ENCODE results near the gene CA6.
"Not testable (repeated sequence)": the region's sequence is repeated elsewhere in the genome, so short reads cannot be mapped to it uniquely, and the experiment has no call there.

CA6 gene

DNA sequence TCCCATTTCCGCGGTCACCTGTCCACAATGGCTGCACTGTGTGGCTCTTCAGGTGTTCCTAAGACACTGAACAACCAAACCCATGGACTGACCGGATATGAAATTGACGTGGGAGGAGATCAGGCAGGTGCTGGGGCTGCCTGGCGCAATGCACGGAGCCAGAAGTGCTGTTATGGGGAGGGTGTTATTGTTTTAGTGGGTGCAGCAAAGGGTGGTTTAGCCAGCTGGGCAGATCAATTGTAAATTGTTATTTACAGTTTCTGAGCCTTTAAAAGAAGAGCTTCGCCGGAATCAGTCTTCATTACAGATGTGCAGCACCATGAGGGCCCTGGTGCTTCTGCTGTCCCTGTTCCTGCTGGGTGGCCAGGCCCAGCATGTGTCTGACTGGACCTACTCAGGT lies at the start of gene CA6:
CA6 (plus strand) TSS at position 301 of the 400 bp plus-strand sequence; CDS start at position 320, 19 bp downstream.
- no peak within 1 kb of the TSS for H3K4me3 ChIP-seq (ENCODE audit: low read length)
- TF ChIP-seq CTCF (conservative IDR thresholded peaks at IDR 0.05; ENCODE audit: low read depth, low read length) = no peak
- DNase-seq (ENCODE audit: low read depth) = no peak

DNA sequence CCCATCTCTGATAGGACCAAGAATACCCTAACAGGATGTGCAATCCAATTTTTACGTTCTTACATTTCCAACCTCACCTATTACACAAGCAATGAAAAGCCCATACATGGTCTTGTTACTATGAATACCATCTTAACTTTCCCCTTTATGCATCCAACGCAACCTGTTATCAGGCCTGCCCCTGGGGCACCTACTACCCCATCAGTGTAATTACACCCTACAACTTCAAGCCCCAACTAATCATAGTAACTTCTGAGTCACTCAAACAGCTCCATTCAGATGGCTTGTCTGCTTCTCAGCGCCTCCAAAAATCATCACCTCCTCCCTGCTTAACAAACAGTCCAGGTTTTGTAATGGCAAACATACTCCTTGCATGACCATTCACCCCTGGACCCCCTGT lies 48.9 kb upstream of the CA6 start:
- DNase-seq (ENCODE audit: low read depth); H3K4me3 ChIP-seq (ENCODE audit: low read length): not testable (repeated sequence)

DNA sequence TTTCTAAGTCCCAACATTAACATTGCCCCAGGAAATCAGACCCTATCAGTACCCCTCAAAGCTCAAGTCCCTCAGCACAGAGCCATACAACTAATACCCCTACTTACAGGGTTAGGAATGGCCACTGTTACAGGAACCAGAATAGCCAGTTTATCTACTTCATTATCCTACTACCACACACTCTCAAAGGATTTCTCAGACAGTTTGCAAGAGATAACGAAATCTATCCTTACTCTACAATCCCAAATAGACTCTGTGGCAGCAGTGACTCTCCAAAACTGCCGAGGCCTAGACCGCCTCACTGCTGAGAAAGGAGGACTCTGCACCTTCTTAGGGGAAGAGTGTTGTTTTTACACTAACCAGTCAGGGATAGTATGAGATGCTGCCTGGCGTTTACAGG lies 48.2 kb upstream of the CA6 start:
- H3K4me3 ChIP-seq (ENCODE audit: low read length) = not testable (repeated sequence)

DNA sequence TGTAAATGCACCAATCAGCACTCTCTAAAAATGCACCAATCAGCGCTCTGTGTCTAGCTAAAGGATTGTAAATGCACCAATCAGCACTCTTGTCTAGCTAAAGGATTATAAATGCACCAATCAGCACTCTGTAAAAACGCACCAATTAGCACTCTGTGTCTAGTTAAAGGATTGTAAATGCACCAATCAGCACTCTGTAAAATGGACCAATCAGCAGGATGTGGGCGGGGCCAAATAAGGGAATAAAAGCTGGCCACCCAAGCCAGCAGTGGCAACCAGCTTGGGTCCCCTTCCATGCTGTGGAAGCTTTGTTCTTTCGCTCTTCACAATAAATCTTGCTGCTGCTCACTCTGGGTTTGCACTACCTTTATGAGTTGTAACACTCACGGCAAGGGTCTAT lies 47.2 kb upstream of the CA6 start:
- H3K4me3 ChIP-seq (ENCODE audit: low read length); DNase-seq (ENCODE audit: low read depth): not testable (repeated sequence)

More for the DNA sequence above, 48.2 kb upstream of the CA6 start:
- DNase-seq (ENCODE audit: low read depth) = not testable (repeated sequence)

- no peak for TF ChIP-seq CTCF (conservative IDR thresholded peaks at IDR 0.05; ENCODE audit: low read depth, low read length)
- DNase-seq (ENCODE audit: low read depth) = no peak
- no peak overlapping the region for H3K4me3 ChIP-seq (ENCODE audit: low read length)
Measured at GRCh38 chr1:8899046-8899445, 46.6 kb upstream of the CA6 start.

DNA sequence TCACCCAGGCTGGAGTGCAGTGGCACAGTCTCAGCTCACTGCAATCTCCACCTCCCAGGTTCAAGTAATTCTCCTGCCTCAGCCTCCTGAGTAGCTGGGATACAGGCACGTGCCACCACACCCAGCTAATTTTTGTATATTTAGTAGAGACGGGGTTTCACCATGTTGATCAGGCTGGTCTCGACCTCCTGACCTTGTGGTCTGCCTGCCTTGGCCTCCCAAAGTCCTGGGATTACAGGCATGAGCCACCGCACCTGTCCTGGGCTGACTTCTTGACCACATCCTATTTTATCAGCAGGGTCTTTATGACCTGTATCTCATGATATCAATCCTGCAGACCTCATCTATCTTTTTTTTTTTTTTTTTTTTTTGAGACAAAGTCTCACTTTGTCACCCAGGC lies 45.0 kb upstream of the CA6 start:
- H3K4me3 ChIP-seq (ENCODE audit: low read length); DNase-seq (ENCODE audit: low read depth): not testable (repeated sequence)

- no peak for DNase-seq (ENCODE audit: low read depth)
- no peak overlapping the region for H3K4me3 ChIP-seq (ENCODE audit: low read length)
- TF ChIP-seq CTCF (conservative IDR thresholded peaks at IDR 0.05; ENCODE audit: low read depth, low read length) = peak; percentile 32
Measured at GRCh38 chr1:8902765-8903164, 42.9 kb upstream of the CA6 start.

GRCh38 chr1:8903410-8903809 lies 42.3 kb upstream of the CA6 start:
- no peak overlapping the region for H3K4me3 ChIP-seq (ENCODE audit: low read length)
- DNase-seq (ENCODE audit: low read depth) = no peak
- no peak for TF ChIP-seq CTCF (conservative IDR thresholded peaks at IDR 0.05; ENCODE audit: low read depth, low read length)

DNA sequence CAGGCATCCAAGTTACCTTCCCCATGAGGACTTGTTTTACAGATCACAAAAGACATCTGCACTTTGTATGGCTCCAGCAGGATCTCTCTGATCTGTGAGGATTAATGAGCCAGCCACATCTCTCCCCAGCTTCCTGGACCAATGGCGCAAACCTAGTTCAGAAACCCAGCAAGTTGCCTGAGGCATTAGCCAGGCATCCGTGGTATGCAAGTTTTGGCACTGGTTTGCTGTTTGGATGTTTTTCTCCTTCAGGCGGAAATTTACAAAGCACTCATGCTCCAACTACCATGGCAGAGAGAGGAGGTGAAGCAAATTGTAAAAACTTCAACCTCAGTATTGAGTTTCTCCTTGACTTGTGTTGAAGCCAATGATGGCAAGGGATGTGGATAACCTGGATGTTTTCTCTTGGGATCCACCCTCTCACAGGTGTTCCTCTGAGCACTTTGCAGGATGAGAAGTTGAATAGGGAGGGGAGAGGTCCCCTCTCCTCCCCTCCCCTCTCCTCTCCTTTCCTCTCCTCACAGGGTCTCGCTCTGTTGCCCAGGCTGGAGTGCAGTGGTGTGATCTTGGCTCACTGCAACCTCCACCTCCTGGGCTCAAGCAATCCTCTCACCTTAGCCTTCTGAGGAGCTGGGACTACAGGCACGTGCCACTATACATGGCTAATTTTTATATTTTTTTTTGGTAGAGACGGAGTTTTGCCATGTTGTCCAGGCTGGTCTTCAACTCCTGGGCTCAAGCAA lies 41.6 kb upstream of the CA6 start:
- no peak for TF ChIP-seq CTCF (conservative IDR thresholded peaks at IDR 0.05; ENCODE audit: low read depth, low read length)
- H3K4me3 ChIP-seq (ENCODE audit: low read length) = no peak overlapping the region
- DNase-seq (ENCODE audit: low read depth) = peak; percentile 97

Measured in retinal pigment epithelial cell (primary cell).